OCI-LY7 (cell line): Measurements from ENCODE around the gene VWF.

Source experiments
- CTCF ChIP-seq: fragments of 200-600 bp; sonication (generic); conservative IDR thresholded peaks from 2 replicates; pipeline ENCODE4 v1.5.1; 2014; ENCODE audit warnings: mild to moderate bottlenecking, antibody characterized with exemption, low read length, moderate library complexity, mixed read lengths
- EZH2phosphoT487 ChIP-seq: fragments of 200-600 bp; sonication (generic); IDR thresholded peaks from 2 replicates; pipeline ENCODE4 v1.6.1; 2018; ENCODE audit warnings: low read depth, borderline replicate concordance, mild to moderate bottlenecking, mixed run types, antibody characterized with exemption, low read length, moderate library complexity, mixed read lengths

- TF ChIP-seq CTCF (no peak), EZH2phosphoT487 (no peak)
These were observed 16.4 kb upstream of the VWF start for GRCh38 chr12:6140651-6141447.
